GM19193 (cell line): ENCODE results near the gene PSMA1.
A peak's percentile ranks its signal among the peaks of the same experiment; 100 is the strongest.

ENCODE experiments used
- POLR2A ChIP-seq: IDR thresholded peaks from 4 replicates; pipeline ENCODE4 v1.6.1; 2011; ENCODE audit not compliant: insufficient read depth, insufficient read length; ENCODE audit errors: extremely low read depth

The PSMA1 gene

DNA sequence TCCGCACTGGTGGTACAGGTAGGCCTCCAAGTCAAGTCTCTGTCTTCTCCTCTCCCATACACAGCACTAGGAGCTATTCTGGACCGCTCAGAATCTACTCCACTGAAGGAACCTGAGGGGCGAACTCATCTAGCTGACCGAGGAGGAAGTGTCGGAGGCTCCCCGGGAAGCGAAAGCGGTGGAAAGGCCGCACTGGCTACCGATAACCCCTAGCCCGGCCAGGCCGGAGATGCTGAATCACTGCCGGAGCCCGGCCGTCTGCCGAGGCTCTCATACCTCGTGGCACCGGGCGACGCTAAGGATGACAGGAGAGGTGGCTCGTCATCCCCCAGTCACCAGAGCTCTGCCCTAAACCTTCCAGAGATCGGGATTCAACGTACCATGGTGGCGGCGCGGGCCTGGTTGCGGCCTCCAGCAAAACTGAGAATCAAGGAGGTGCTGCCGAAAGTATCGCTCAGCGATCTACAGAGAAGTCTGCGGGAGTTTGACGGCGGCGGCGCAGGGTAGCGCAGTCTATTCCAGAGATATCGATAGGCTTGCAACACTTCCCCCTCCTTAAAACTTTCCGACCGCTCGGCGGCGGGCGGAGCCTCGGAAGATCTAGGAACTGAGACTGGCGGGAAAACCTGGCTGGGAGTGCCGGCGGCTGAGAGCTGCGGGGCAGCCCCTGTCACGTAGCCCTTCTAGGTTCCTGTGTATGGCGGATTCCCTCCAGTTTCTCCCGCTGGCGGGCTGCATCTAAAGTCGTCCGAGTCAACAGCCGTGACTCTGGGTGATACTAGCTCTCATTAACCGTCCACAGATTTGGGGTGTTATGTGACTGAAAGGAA, at the start of gene PSMA1:
Gene PSMA1 (minus strand): TSS at position 470 of the 830 bp plus-strand sequence. CDS start 87 bp downstream, at position 383.
- peak; percentile 88 for TF ChIP-seq POLR2A

DNA sequence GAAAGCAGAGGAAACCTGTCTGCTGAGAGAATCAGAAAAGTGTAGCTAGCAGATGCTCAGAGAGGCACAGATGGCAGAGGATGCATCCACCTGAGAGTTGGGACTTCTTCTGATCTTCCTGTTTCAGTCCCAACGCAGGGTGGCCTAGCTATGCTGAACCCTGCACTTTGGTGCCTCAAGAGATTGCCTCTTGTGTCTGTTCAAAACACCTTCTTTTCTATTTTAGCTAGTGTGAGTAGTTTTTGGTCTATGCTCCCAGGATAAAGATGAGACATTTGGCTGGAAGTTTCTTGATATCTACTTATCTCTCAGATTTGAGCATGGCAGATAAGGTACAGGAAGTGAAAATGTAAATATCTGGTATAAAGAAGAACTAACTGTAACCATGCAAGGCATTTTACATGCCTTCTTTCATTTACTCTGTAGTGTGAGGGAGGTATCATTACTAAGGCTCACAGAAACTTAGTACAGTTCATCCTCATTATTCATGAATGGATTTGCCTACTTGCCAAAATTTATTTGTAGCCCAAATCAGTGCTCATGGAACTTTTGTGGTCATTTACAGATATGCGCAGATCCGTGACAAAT, 47.0 kb upstream of the PSMA1 start:
- no peak for TF ChIP-seq POLR2A

DNA sequence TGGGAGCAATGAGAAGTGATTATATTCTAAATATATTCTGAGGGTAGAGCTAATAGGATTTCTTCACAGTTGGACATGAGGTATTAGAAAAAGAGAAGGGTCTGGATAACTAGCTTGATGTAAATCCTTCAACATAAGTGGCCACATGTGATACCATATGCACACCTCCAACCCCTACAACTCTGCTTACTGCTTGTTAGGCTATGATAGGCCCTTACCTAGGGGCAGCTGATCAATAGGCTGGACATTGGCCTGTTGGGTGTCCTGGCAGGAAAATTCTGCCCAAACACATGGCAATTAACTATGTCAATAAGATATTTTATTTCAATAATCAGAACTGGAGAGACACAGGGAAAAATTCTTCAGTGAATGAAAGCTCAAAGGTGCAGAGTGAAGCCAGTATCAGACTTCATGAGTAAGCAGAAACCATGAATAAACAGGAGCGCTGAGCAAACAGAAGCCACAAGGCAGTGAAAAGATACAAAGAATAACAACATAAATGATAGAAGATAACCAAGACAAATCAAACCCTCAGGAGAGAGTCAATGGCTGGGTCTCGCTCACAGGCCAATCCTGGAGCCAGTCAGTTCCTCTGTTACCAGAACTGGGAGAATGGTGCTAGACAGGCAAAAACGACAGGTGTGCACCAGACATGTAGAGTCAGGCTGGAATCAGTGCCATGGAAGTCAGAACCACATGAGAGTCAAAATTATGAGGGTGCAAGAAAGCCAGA, 46.3 kb upstream of the PSMA1 start:
- TF ChIP-seq POLR2A: no peak

DNA sequence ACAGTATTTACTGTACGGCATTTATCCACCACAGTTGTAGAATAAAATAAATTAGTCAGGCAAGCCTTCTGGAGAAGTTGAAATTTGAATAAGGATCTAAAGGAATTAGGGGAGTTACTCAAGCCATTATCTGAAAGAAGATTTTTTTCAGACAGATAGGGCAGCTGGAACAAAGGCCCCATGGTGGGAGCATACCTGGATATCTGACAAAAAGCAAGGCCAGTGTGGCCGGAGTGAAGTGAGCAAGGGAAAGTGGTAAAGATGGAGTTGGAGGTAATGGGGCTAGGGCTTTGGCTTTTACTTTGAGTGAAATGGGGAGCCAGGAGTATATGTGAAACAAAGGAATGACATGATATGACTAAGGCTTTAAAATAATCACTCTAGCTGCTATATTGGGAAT, 45.7 kb upstream of the PSMA1 start:
- TF ChIP-seq POLR2A: no peak

DNA sequence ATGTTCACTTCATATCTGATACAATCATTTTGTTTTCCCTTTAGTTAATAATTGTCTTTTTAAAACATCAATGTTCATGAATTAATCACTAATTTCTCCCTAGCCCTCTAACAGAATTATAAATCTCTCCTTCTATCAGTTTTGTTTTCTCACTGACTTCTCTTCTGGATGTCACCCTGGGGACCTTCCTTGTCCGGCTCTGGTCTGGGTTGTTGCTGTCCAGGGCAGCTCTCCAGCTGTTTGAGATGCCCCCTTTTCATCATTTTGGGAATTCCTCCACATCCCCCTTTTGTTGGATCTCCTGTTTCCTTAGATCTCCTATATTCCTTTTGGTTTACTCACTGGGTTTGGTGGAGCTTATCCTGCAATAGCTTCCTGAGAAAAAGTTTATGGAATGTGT, 35.6 kb upstream of the PSMA1 start:
- no peak for TF ChIP-seq POLR2A

DNA sequence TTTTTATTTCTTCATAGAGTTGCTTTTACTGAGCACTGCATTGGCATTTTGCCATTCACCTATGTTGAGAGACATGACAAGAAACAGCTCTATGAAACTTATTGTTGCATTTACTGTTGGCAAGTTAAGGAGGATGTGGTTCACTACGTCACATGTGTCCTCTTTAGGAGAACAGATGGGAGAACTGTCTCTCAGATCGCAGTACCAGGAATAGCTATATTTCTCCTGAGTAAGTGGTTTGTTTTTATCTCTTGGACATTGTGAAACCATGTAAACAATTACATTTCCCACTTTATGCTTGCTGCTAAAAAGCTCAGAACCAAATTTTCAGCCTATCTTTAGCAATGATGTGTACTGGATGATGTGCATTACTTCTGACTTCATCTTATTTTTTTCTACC, 34.8 kb upstream of the PSMA1 start:
- no peak for TF ChIP-seq POLR2A

DNA sequence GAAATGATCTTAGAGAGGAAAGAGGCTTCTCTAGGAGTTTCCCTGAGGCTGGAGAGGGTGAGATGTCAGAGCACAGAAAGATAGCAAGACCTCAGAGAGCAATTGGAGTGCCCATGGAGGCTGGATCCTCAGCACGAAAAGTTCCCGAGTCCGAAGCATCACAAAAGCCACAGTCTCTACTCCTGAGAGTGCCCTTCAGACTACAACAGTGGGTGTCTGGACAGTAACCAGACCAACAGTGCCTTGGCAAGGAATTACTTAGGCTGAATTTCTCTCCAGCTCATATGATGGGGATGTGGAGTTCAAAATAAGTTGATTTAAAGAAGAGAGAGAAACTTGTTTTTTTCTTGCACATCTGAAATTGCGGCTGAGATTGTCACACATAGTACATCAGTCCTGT, 31.9 kb upstream of the PSMA1 start:
- no peak for TF ChIP-seq POLR2A

DNA sequence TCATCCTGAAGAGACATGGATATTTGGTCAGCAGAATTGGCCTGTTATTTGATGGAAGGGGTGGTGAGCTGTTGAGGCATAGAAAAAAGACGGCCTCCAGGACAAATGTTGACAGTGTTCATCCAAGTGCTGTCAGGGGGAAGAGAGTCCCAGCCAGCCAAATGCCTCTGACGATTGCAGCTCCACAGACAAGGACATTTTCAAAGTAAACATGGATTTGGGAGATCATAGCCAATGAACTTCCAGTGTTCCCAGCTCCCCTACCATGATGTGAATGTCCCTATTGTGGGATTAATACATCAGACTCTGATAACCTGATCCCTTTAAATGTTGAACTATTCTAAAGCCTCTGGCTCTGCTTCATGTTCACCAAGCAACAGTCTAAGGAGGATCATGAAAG, 31.2 kb upstream of the PSMA1 start:
- no peak for TF ChIP-seq POLR2A

DNA sequence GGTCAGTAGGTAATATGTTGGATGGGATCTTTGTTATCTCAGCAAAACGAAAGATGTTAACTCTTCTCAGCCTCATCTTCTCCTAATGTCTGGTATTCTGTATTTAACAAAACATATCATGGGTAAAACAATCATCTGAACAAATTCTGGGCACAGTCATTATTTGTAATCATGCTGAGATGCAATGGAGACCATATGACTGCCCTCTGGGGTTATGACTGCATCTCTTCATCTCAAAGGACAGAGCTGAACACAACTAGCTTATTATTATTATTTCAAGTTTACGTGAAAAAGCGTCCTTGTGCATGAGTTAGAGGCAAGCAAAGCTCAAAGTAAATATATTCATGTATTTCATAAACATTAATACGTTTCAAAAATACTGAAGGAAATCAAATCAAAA, 29.7 kb upstream of the PSMA1 start:
- no peak for TF ChIP-seq POLR2A

DNA sequence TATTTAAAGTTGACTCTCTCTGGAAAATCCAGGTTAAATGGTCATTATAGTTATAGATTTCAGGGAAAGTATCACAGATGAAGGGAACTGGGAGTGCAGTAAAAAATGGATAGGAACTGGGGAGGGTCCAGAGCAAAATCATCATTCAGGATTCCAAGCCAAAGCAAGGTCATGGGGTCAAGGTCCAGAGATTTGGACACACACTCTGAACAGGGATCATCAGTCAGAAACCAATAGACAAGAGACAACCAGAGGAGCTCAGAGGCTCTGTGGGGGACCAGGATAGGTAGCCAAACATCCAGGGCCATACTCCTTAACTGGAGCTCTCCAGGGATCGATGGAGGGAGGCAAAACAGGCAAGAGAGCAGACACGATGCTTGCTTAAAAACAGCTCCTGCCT, 27.3 kb upstream of the PSMA1 start:
- TF ChIP-seq POLR2A: no peak

DNA sequence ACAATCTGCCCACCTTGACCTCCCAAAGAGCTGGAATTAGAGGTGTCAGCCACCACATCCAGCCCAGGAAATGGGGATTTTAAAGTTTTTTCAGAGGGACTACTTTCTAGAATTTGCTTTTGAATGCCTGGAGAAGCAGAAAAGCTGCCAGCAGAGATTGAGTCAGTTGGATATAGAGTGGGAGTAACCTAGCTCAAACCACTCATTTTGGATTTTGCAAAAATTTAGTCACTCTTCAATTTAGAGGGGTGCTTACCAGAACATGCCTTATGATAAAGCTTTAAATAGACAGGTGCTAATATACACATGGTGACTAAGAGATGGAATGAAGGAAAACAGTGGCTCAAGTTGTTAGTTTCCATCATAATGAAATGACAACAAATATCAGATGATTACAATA, 26.5 kb upstream of the PSMA1 start:
- TF ChIP-seq POLR2A: no peak

DNA sequence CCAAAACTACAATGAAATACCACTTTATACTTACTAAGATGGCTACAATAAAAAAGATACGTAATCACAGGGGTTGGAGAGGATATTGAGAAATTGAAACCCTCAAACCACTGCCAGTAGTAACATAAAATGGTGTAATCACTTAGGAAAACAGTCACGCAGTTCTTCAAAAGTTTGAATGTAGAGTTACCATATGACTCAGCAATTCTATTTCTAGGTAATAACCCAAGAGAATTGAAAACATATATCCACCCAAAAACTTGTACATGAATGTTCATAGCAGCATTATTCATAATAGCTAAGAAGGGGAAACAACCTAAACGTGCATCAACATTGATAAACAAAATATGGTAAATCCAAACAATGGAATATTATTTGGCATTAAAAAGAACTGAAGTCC, 24.4 kb upstream of the PSMA1 start:
- TF ChIP-seq POLR2A: no peak

DNA sequence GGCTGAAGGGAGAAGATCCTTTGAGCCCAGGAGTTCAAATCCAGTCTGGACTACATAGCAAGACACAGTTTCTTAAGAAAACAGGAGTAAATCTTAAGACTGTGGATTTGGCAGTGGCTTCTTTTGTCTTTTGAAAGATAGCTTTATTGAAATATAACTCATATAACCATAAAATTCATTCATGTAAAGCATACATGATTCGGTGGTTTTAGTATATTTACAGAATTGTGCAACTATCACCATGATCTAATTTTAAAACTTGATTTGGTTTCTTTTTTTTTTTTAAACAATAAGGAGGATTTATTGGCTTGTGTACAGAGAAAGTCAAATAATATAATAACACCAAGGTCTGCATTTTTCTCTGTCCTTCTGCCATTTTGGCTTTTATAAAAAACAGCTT, 23.1 kb upstream of the PSMA1 start:
- no peak for TF ChIP-seq POLR2A

DNA sequence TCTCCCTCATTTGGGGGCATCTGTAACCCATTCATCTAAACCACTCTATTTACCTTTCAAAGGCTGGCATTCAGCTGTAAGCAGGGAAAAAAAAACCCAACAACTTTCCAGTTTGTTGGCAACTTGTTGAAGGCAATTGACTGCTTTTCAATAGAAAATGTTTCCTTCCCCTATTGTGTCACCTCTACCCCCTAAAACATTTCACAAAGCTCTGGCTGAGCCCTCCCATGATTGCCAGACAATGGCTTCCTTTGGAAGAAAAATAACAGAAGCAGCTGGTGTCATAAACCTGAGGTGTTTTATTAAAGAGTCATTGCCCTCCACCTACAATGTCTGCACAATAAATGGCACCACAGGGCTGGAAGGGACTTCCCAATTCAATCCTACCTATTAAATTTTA, 22.1 kb upstream of the PSMA1 start:
- no peak for TF ChIP-seq POLR2A

DNA sequence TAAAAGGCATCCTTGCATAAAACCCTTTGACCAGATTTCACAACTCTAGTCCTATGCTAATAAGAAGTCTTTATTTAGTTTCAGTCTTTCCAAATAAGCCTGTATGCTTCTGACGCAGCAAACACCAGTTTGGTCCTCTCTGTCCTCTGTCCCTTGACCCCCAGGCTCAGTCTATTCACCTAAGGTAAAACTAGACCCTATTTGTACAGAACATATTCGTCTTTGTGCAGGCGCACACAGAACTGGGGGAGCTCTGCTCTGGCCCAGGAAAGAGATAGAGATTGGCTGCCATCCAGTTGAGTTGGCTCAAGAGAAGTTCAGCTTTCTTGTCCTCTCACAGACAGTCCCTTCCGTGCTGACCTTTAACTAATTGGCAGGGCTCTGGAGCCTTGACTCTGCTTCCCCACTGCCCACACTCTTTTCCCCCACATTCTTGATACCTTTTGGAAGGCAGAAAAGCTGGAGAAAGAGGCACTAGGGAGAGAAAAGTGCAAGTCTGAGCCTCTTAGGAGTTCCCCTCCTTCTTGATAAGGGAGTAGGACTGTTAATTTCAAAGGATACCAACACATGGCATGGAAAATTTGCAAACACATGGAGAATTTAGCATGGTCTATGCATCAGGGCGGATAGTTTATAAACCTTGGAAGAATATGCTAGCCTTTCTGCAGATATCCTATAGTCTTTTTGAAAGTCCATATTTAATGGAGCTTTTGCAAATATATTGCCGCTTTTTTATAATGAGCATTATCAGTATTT, 21.2 kb upstream of the PSMA1 start:
- TF ChIP-seq POLR2A: no peak
